Ascending aorta (tissue), 2 donors: ENCODE data around the gene SORD. TPM values are rescaled to one million over a fixed set of nuclear protein-coding genes. Genes with fewer than 3 reads are reported as not detected.
A peak's percentile ranks its signal among the peaks of the same experiment; 100 is the strongest.

Source experiments
- DNase-seq, 2 donors: peaks; one replicate each; pipeline ENCODE4 v3.0.0-alpha.2; 2019; ENCODE audit warnings: low spot score in 2 of 2
- H3K27ac ChIP-seq, 2 donors: fragments of 200-600 bp; sonication (generic); one replicate each; pipeline ENCODE4 v1.5.1; 2016 to 2017; ENCODE audit warnings: mild to moderate bottlenecking in 1 of 2
- H3K27me3 ChIP-seq: fragments of 200-600 bp; sonication (generic); one replicate; pipeline ENCODE4 v1.5.1; 2017
- H3K36me3 ChIP-seq, 2 donors: fragments of 200-600 bp; sonication (generic); one replicate each; pipeline ENCODE4 v1.5.1; 2016
- H3K4me1 ChIP-seq, 2 donors: fragments of 200-600 bp; sonication (generic); one replicate each; pipeline ENCODE4 v1.5.1; 2016 to 2017; ENCODE audit warnings: mild to moderate bottlenecking in 1 of 2
- H3K4me3 ChIP-seq, 2 donors: fragments of 200-600 bp; sonication (generic); one replicate each; pipeline ENCODE4 v1.5.1; 2016 to 2017; ENCODE audit warnings: mild to moderate bottlenecking in 1 of 2
- H3K9me3 ChIP-seq, 2 donors: fragments of 200-600 bp; sonication (generic); one replicate each; pipeline ENCODE4 v1.5.1; 2016
- intact Hi-C: fragments of 100-400 bp; cut with DNase I; formaldehyde crosslinking; loops from one replicate; pipeline ENCODE4 v1.15.1; 2023
- total RNA-seq: library from RNA; depleted of rRNA; stranded (reverse); fragments of >200 nt; gene quantifications from one replicate; pipeline ENCODE4 v1.1.0, GENCODE V29; 2016
- TF ChIP-seq, protein P1 (sequence below), 3 experiments: fragments of 200-600 bp in 2 of 3; fragments of 450-650 bp in 1 of 3; sonication (generic) in 2 of 3; IDR thresholded peaks; one replicate each; pipeline ENCODE4 v1.5.1; 2016 to 2019; ENCODE audit warnings: antibody characterized with exemption in 3 of 3, mild to moderate bottlenecking in 1 of 3, moderate library complexity in 1 of 3

SORD gene
- total RNA-seq, 1 donor from 2014 or later, result 6.5 TPM

DNA sequence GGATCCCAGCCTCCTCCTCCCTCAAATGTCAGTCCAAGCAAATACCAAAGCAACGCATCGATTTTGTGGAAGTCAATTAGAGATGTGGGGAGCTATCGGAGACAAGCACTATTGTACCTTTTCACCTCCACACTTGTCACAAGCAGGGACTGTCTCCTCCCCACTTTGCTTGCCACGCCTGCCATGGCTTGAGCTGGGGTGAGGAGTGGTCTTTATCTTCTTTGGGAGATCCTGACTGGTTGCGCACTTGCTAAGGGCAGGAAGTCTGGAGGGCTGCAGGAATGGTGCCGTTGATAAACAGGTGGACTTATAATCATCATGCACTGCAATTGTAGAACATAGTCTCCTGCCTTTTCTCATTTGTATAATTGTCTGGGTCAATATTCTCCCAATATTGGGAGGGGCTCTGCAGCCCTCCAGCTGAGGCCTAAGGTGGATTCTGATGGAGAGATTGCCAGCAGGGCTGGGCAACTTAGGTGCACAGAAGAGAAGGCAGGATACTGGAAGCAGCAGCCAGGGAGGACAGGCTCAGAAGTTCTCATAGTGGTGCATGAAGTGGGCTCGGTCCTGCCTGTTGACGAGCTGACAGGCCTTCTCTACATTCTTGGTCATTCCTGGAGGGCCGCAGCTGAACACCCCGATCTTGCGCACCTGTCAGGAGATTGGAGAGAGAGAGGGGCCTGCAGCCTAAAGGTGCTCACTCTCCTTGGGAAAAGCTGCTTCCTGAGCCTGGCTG, 70.8 kb downstream of the SORD start:
- intact Hi-C loops, result no loop called here
- no peaks in the 10 kb centered on the region for H3K4me1 ChIP-seq
- peak in 1 of 2 donors; percentile 48 for DNase-seq

DNA sequence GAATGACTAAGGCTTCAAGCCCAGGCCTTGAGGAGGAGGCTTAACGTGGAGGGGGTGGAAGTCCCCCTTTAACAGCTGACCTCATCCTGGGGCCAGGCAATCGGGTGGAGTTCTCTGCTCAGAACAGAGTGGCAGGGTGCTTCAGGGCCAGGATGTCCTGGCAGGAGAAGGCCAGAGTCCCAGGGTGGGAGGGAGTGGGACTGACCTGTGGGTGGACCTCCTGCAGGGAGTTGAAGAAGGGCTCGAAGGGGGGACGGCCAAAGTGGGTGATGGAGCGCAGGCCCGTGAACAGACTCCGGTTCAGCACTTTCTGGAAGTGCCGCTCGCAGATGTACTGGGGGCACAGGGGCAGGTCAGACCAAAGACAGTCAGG, 71.3 kb downstream of the SORD start:
- Histone ChIP-seq H3K4me3 (no peak overlapping the region), H3K27ac (no peak overlapping the region), H3K36me3 (no peaks in the 10 kb centered on the region), H3K9me3 (no peaks in the 10 kb centered on the region), H3K27me3 (no peaks in the 10 kb centered on the region), H3K4me1 (no peaks in the 10 kb centered on the region)
- DNase-seq, result peak in 1 of 2 donors; percentile 50
- intact Hi-C loops, result no loop called here
- TF ChIP-seq, protein P1, sequence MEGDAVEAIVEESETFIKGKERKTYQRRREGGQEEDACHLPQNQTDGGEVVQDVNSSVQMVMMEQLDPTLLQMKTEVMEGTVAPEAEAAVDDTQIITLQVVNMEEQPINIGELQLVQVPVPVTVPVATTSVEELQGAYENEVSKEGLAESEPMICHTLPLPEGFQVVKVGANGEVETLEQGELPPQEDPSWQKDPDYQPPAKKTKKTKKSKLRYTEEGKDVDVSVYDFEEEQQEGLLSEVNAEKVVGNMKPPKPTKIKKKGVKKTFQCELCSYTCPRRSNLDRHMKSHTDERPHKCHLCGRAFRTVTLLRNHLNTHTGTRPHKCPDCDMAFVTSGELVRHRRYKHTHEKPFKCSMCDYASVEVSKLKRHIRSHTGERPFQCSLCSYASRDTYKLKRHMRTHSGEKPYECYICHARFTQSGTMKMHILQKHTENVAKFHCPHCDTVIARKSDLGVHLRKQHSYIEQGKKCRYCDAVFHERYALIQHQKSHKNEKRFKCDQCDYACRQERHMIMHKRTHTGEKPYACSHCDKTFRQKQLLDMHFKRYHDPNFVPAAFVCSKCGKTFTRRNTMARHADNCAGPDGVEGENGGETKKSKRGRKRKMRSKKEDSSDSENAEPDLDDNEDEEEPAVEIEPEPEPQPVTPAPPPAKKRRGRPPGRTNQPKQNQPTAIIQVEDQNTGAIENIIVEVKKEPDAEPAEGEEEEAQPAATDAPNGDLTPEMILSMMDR (IDR thresholded peaks at IDR 0.05), result no peak

More for the DNA sequence above, 70.8 kb downstream of the SORD start:
- Histone ChIP-seq H3K36me3 (no peaks in the 10 kb centered on the region), H3K27me3 (no peaks in the 10 kb centered on the region), H3K4me3 (no peak overlapping the region), H3K9me3 (no peaks in the 10 kb centered on the region), H3K27ac (no peak overlapping the region)
- TF ChIP-seq, protein P1 (IDR thresholded peaks at IDR 0.05), result no peak

DNA sequence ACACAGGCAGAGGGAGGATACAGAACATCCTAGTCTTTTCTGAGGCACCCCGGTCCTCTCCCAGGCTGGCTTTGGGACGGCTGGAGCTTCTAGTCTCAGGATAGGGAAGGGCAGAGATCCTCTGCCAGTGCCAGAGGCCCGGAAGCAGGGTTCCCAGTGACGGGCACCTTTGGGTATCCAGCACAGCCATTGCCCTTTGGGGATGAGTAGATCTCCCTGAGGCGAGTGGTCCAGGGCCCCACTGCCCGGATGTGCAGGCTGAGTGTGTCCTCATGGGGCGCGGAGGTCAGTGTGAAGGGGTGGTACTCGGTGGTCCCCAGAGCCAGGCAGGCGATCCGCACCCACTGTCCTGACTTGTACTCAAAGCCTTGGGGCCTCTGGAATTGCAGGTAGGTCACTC, 72.7 kb downstream of the SORD start:
- H3K4me3 ChIP-seq, result no peak overlapping the region
- no peaks in the 10 kb centered on the region for H3K9me3 ChIP-seq
- peak in 1 of 2 donors; percentile 61 for DNase-seq
- H3K27ac ChIP-seq, result no peak overlapping the region
- H3K4me1 ChIP-seq, result no peaks in the 10 kb centered on the region
- H3K36me3 ChIP-seq, result no peaks in the 10 kb centered on the region
- TF ChIP-seq, protein P1 (IDR thresholded peaks at IDR 0.05), result no peak
- no peaks in the 10 kb centered on the region for H3K27me3 ChIP-seq
- intact Hi-C loops, result no loop called here

DNA sequence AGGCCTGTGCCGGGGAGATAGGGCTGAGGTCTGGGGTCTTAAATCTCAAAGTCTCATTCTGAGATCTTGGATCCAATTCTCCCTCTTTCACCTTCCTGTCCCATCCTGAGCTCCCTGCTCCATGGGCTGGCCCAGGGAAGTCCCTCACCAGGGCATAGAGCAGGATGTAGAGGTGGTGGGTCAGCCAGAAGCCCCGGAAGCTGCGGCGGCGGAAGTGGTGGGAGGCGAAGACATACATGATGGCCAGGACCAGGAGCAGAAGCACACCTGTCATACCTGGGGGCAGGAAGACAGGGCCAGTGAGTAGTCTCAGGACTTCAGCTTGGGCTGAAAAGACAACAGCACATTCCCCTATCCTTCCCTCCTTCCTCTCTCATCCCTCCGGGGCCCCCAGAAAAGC, 74.5 kb downstream of the SORD start:
- Histone ChIP-seq H3K4me3 (no peak overlapping the region), H3K27me3 (no peaks in the 10 kb centered on the region), H3K9me3 (no peaks in the 10 kb centered on the region), H3K36me3 (no peaks in the 10 kb centered on the region), H3K4me1 (no peaks in the 10 kb centered on the region), H3K27ac (no peak overlapping the region)
- peak in 1 of 2 donors; percentile 25 for DNase-seq
- intact Hi-C loops, result no loop called here
- TF ChIP-seq, protein P1 (IDR thresholded peaks at IDR 0.05), result no peak

DNA sequence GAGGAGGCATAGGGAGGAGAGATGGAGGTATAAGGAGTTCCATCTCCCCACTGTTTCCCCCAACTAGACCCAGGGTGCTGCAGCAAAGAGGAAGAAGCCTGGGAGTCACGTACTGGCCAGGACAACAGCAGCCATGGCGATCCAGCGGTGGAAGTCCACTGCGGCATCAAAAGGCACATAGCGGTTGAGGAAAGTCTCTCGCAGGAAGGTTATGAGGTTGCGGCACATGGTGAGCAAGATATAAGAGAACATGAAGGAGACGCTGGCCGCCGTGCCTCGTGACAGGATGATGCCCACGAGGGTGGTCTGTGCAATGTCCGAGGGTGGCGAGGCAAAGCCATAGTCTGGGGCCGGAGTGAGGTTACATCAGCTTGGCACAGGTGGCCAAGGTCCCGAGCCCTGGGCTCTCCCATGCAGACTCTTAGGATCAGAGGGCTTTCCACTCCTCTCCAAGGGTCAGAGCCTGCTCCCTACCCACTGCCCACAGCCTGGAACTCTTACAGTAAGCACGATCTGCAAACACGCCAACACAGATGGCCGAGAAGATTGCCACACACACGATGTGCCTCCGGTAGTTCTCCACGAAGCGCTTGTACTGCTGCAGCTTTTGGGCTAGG, 76.7 kb downstream of the SORD start:
- no peaks in the 10 kb centered on the region for H3K36me3 ChIP-seq
- TF ChIP-seq, protein P1 (IDR thresholded peaks at IDR 0.05), result no peak
- DNase-seq, result peak in 1 of 2 donors; percentile 39

More for the DNA sequence above, 76.7 kb downstream of the SORD start:
- Histone ChIP-seq H3K27me3 (no peaks in the 10 kb centered on the region), H3K4me3 (no peak overlapping the region), H3K4me1 (no peaks in the 10 kb centered on the region), H3K9me3 (no peaks in the 10 kb centered on the region), H3K27ac (no peak overlapping the region)
- intact Hi-C loops, result no loop called here
